ENCODE measurements around the gene EIF3F. TPM values are rescaled to one million over a fixed set of nuclear protein-coding genes. Genes with fewer than 3 reads are reported as not detected.

EIF3F gene
- total and polyA plus RNA-seq, 2 experiments from 2014 or later = 137 to 201 TPM

- H3K79me2 ChIP-seq = no peaks in the 10 kb centered on the region
- H3K9me2 ChIP-seq (replicated peaks; ENCODE audit: insufficient read depth) = no peaks in the 10 kb centered on the region
- peaks cover 12% of the 10 kb centered on the region for H3K4me1 ChIP-seq (ENCODE audit: insufficient read depth)
- H4K20me1 ChIP-seq (ENCODE audit: insufficient read depth, poor library complexity, severe bottlenecking) = no peaks in the 10 kb centered on the region
- H3K4me2 ChIP-seq = no peak overlapping the region
- H3K4me3 ChIP-seq = no peak overlapping the region
- H3K27me3 ChIP-seq = peaks cover 71% of the 10 kb centered on the region
- H3K36me3 ChIP-seq (replicated peaks; ENCODE audit: insufficient read depth, low read depth) = no peaks in the 10 kb centered on the region
- H3K9me3 ChIP-seq (ENCODE audit: low read depth) = no peaks in the 10 kb centered on the region
- TF ChIP-seq EZH2 (IDR thresholded peaks at IDR 0.05; ENCODE audit: borderline replicate concordance) (no peak), CTCF (IDR thresholded peaks at IDR 0.05; ENCODE audit: poor library complexity) (no peak), EZH2phosphoT487 (IDR thresholded peaks at IDR 0.05; ENCODE audit: low read depth, severe bottlenecking, unreplicated experiment) (no peak)
- H3K27ac ChIP-seq = no peak overlapping the region
- 100% methylated on average over 2 of the region's 2 CpGs for WGBS (ENCODE audit: low lambda C conversion rate, missing lambda C conversion rate)
- no peak overlapping the region for H2AFZ ChIP-seq
- no peak for DNase-seq (ENCODE audit: low spot score)
Measured at GRCh38 chr11:8017071-8017470, 29.9 kb downstream of the EIF3F start.

GRCh38 chr11:8017894-8018483 is 30.9 kb downstream of the EIF3F start:
- Histone ChIP-seq H3K9me2 (replicated peaks; ENCODE audit: insufficient read depth) (no peaks in the 10 kb centered on the region), H3K27me3 (peaks cover 68% of the 10 kb centered on the region), H3K9me3 (ENCODE audit: low read depth) (no peaks in the 10 kb centered on the region), H3K4me3 (no peak overlapping the region), H4K20me1 (ENCODE audit: insufficient read depth, poor library complexity, severe bottlenecking) (no peaks in the 10 kb centered on the region), H3K4me2 (peak overlapping the region; percentile 98), H3K27ac (no peak overlapping the region), H2AFZ (no peak overlapping the region), H3K36me3 (replicated peaks; ENCODE audit: insufficient read depth, low read depth) (no peaks in the 10 kb centered on the region), H3K79me2 (no peaks in the 10 kb centered on the region), H3K4me1 (ENCODE audit: insufficient read depth) (peaks cover 12% of the 10 kb centered on the region)
- no peak for TF ChIP-seq EZH2 (IDR thresholded peaks at IDR 0.05; ENCODE audit: borderline replicate concordance)
- TF ChIP-seq EZH2phosphoT487 (IDR thresholded peaks at IDR 0.05; ENCODE audit: low read depth, severe bottlenecking, unreplicated experiment) = no peak
- TF ChIP-seq CTCF (IDR thresholded peaks at IDR 0.05; ENCODE audit: poor library complexity) = no peak
- DNase-seq (ENCODE audit: low spot score) = no peak
- WGBS (ENCODE audit: low lambda C conversion rate, missing lambda C conversion rate) = 58% methylated on average over 7 of the region's 13 CpGs

- H3K27ac ChIP-seq = no peak overlapping the region
- 2% methylated on average over 41 of the region's 62 CpGs for WGBS (ENCODE audit: low lambda C conversion rate, missing lambda C conversion rate)
Measured at GRCh38 chr11:8018484-8019313, 31.6 kb downstream of the EIF3F start.

More at GRCh38 chr11:8018484-8019313, 31.6 kb downstream of the EIF3F start:
- no peaks in the 10 kb centered on the region for H3K9me3 ChIP-seq (ENCODE audit: low read depth)
- no peaks in the 10 kb centered on the region for H4K20me1 ChIP-seq (ENCODE audit: insufficient read depth, poor library complexity, severe bottlenecking)
- peak overlapping the region; percentile 75 for H3K4me3 ChIP-seq
- H3K79me2 ChIP-seq = no peaks in the 10 kb centered on the region
- H3K9me2 ChIP-seq (replicated peaks; ENCODE audit: insufficient read depth) = no peaks in the 10 kb centered on the region
- no peaks in the 10 kb centered on the region for H3K36me3 ChIP-seq (replicated peaks; ENCODE audit: insufficient read depth, low read depth)
- peaks cover 68% of the 10 kb centered on the region for H3K27me3 ChIP-seq
- peak overlapping the region; percentile 58 for H2AFZ ChIP-seq
- no peak for TF ChIP-seq CTCF (IDR thresholded peaks at IDR 0.05; ENCODE audit: poor library complexity)
- peaks cover 12% of the 10 kb centered on the region for H3K4me1 ChIP-seq (ENCODE audit: insufficient read depth)
- H3K4me2 ChIP-seq = peak overlapping the region; percentile 98
- peak; percentile 77 for DNase-seq (ENCODE audit: low spot score)

All from hepatocyte (in vitro differentiated cells).